Measurements from ENCODE around the gene MMP23B.

GRCh38 chr1:1603671-1604373, 28.2 kb upstream of the MMP23B start:
- TF ChIP-seq CTCF (IDR thresholded peaks at IDR 0.05 in 4 of 5, conservative IDR thresholded peaks at IDR 0.05 in 1 of 5): no peak
- no peak for TF ChIP-seq POLR2A (IDR thresholded peaks at IDR 0.05)

All from gastrocnemius medialis (tissue), 4 donors.